AG08395 (cell line): Measurements from ENCODE around the gene PCDHGB5.
"Not testable (repeated sequence)": the region's sequence is repeated elsewhere in the genome, so short reads cannot be mapped to it uniquely, and the experiment has no call there.

Experiments
- DNase-seq: peaks from one replicate; pipeline ENCODE4 v3.0.0; 2012; ENCODE audit warnings: mixed read lengths, low spot score

The PCDHGB5 gene

DNA sequence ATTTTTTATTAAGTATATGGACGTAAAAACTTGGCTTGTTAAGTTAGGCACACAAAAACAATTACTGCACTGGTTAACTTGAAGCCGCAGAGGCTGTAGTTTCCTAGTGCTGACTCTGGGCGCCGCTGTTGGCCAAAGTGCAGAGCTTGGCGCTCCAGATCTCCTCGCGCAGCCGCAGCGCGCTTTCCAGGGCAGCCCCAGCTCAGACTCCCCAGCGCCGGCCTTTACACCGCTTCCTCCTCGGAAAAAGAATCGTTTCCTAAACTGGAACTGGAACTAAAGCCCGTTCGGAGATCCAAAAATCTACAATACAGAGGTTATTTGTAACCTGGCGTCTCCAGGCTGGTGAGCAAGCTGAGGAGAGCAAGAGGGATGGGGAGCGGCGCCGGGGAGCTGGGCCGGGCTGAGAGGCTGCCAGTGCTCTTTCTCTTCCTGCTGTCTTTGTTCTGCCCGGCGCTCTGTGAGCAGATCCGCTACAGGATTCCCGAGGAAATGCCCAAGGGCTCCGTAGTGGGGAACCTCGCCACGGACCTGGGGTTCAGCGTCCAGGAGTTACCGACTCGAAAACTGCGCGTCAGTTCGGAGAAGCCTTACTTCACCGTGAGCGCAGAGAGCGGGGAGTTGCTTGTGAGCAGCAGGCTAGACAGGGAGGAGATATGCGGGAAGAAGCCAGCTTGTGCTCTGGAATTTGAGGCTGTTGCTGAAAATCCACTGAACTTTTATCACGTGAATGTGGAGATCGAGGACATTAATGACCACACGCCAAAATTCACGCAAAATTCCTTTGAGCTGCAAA, at the start of gene PCDHGB5:
PCDHGB5 (plus strand) TSS at position 192 of the 796 bp plus-strand sequence; CDS start at position 373, 181 bp downstream.
- peak; percentile 62 for DNase-seq

DNA sequence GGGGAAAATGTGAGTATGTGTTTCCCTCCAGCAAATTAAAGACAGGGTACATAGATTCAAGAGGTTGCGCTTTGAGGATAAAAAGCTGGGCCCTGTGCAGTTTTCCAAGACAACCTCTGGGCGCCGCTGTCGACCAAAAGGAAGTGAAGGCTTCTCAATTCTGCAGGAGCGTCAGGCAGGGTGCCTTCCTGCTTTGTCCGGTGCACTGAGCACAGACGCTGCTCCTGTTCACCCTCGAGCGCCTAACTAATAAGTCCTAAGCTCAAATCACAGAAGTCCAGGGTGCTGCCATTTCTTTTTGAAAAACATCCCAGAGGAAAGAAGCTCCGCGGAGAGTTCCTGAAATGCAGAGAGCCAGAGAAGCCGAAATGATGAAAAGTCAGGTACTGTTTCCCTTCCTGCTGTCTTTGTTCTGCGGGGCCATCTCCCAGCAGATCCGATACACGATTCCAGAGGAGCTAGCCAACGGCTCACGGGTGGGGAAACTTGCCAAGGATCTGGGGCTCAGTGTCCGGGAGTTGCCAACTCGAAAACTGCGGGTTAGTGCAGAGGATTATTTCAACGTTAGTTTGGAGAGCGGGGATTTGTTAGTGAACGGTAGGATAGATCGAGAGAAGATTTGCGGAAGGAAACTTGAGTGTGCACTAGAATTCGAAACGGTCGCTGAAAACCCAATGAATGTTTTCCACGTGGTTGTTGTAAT, 47.7 kb upstream of the PCDHGB5 start, which contains the start of gene PCDHGB1:
PCDHGB1 (plus strand) TSS at position 183 of the 703 bp plus-strand sequence; CDS start at position 345, 162 bp downstream.
- peak; percentile 66 for DNase-seq

DNA sequence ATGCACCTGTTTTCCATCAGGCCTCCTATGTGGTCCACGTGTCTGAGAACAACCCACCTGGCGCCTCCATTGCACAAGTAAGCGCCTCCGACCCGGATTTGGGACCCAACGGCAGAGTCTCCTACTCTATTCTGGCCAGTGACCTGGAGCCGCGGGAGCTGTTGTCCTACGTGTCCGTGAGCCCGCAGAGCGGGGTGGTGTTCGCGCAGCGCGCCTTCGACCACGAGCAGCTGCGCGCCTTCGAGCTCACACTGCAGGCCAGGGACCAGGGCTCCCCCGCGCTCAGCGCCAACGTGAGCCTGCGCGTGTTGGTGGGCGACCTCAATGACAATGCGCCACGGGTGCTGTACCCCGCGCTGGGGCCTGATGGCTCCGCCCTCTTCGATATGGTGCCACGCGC, 46.2 kb upstream of the PCDHGB5 start:
- no peak for DNase-seq

DNA sequence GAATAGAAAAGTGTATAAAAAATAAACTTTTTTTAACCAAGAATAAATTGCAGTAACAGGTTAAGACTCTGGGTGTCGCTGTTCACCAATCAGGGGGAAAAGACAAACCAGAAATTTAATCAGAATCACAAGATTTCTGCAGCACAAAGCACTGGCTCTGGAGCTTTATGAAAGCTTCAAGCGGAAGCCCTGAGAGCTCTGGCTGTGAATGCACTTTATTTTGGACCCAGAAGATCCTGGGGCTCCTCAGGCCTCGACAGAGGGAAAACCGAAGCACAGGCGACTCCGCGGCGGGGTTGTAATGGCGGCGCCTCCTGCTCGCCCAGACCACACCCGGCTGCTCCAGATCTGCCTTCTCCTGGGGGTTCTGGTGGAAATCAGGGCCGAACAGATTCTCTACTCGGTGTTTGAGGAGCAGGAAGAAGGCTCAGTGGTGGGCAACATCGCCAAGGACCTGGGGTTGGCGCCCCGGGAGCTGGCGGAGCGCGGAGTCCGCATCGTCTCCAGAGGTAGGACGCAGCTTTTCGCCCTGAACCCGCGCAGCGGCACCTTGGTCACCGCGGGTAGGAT, 42.8 kb upstream of the PCDHGB5 start, which contains the start of gene PCDHGA4:
PCDHGA4 (plus strand) TSS at position 122 of the 570 bp plus-strand sequence; CDS start at position 209, 87 bp downstream.
- no peak for DNase-seq

DNA sequence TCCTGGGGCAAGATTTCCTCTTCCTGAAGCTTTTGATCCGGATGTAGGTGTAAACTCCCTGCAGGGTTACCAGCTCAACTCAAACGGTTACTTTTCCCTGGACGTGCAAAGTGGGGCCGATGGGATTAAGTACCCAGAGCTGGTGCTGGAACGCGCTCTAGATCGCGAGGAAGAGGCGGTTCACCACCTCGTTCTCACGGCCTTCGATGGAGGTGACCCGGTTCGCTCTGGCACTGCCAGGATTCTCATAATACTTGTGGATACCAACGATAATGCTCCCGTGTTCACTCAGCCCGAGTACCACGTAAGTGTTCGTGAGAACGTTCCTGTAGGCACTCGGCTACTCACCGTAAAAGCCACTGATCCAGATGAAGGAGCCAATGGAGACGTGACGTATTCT, 42.1 kb upstream of the PCDHGB5 start:
- no peak for DNase-seq

DNA sequence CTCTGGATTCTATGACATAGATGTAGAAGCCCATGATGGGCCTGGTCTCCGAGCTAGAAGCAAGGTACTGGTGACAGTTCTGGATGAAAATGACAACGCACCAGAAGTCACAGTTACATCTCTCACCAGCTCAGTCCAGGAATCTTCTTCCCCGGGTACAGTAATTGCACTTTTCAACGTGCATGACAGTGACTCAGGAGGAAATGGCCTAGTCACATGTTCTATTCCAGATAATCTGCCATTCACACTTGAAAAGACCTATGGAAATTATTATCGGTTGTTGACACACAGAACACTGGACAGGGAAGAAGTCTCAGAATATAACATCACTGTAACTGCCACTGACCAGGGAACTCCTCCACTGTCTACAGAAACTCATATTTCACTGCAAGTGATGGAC, 41.6 kb upstream of the PCDHGB5 start:
- DNase-seq, result no peak

DNA sequence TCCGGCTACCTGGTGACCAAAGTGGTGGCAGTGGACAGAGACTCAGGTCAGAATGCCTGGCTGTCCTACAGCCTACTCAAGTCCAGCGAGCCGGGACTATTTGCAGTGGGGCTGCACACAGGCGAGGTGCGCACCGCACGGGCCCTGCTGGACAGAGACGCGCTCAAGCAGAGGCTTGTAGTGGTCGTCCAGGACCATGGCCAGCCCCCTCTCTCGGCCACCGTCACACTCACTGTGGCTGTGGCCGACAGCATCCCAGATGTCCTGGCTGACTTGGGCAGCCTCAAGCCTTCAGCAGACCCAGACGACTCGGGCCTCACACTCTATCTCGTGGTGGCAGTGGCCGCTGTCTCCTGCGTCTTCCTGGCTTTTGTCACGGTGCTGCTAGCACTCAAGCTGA, 40.8 kb upstream of the PCDHGB5 start:
- DNase-seq, result no peak

DNA sequence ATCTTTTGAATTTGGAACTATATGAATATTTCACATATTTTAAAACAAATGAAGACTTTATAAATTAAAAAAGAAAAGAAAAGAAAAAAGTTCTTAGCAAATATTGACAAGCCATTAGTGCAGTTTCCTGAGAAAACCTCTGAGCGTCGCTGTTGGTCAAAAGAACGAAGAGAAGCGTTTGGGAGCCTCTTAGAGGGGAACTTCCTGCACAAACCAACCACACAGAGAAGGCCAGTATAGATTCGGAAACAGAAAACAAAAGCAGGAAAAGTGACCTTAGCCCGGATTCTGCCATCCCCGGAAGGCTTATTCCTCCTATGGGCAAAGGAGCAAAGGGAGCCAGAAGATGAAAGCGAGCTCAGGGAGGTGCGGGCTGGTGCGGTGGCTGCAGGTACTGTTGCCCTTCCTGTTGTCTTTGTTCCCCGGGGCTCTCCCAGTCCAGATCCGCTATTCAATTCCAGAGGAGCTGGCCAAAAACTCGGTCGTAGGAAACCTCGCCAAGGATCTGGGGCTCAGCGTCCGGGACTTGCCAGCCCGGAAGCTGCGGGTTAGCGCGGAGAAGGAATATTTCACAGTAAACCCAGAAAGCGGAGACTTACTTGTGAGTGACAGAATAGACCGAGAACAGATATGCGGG, 37.8 kb upstream of the PCDHGB5 start, which contains the start of gene PCDHGB2:
PCDHGB2 (plus strand) TSS at position 205 of the 637 bp plus-strand sequence; CDS start at position 347, 142 bp downstream.
- peak; percentile 58 for DNase-seq

DNA sequence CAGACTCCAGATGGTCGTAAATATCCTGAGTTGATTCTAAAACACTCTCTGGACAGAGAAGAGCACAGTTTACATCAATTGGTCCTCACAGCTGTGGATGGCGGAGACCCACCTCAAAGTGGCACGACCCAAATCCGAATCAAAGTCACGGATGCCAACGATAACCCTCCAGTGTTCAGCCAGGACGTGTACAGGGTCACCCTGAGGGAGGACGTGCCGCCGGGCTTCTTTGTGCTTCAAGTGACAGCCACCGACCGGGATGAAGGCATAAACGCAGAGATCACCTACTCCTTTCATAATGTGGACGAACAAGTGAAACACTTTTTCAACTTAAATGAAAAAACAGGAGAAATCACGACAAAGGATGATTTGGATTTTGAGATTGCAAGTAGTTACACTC, 37.1 kb upstream of the PCDHGB5 start:
- DNase-seq, result no peak

DNA sequence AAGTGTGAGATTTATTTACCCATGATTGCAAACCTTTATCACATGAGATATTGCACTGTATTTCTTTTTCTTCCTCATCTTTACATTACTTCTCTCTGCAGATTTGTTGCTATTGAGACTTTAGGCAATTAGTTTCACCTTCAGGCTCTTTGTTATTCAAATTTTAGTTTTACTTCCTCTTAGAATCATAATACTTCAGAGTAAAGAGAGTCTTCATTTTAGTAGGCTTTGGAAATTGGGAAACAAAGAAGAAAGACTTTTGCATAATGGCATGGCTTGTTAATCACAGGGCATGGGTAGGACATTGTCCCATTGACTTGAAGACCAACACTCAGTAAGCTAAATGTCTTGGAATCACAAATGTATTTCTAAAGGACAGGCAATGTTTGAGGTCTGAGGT, 35.0 kb upstream of the PCDHGB5 start:
- DNase-seq, result no peak

DNA sequence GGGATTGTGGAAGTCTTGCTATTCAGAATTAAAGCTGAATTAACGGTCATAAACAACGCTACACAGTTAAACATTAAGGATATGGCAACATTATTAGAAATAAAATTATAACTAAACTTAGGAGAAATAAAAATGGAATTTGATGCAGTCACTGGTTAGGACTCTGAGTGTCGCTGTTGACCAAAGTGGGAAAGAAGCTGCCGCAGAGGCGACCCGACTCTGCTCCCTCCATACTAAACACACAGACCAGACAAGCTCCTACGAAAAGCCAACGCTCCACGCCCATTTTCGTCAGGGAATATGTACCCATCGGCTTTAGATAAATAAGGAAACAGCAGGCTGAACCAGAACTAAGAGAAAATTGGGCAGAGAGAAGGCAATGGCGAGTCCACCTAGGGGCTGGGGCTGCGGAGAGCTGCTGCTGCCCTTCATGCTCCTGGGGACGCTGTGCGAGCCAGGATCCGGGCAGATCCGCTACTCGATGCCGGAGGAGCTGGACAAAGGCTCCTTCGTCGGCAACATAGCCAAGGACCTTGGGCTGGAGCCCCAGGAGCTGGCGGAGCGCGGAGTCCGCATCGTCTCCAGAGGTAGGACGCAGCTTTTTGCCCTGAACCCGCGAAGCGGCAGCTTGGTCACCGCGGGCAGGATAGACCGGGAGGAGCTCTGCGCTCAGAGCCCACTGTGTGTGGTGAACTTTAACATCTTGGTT, 33.6 kb upstream of the PCDHGB5 start, which contains the start of gene PCDHGA5:
PCDHGA5 (plus strand) TSS at position 211 of the 709 bp plus-strand sequence; CDS start at position 380, 169 bp downstream.
- DNase-seq, result peak; percentile 44

DNA sequence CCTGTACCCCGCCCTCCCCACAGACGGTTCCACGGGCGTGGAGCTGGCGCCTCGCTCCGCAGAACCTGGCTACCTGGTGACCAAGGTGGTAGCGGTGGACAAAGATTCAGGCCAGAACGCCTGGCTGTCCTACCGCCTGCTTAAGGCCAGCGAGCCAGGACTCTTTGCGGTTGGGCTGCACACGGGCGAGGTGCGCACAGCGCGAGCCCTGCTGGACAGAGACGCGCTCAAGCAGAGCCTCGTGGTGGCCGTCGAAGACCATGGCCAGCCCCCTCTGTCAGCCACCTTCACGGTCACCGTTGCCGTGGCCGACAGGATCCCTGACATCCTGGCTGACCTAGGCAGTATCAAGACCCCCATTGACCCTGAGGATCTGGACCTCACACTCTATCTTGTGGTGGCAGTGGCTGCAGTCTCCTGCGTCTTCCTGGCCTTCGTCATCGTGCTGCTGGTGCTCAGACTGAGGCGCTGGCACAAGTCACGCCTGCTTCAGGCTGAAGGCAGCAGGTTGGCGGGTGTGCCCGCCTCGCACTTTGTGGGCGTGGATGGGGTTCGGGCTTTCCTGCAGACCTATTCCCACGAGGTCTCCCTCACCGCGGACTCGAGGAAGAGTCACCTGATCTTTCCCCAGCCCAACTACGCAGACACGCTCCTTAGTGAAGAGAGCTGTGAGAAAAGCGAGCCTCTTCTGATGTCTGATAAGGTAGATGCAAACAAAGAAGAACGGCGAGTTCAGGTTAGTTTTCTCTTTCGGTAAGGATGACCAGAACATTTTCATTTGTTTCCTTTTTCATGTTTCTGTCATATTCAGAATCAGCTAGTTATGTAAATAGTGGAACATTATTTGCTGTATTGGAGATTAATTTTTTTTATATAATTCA, 31.5 kb upstream of the PCDHGB5 start:
- no peak for DNase-seq

DNA sequence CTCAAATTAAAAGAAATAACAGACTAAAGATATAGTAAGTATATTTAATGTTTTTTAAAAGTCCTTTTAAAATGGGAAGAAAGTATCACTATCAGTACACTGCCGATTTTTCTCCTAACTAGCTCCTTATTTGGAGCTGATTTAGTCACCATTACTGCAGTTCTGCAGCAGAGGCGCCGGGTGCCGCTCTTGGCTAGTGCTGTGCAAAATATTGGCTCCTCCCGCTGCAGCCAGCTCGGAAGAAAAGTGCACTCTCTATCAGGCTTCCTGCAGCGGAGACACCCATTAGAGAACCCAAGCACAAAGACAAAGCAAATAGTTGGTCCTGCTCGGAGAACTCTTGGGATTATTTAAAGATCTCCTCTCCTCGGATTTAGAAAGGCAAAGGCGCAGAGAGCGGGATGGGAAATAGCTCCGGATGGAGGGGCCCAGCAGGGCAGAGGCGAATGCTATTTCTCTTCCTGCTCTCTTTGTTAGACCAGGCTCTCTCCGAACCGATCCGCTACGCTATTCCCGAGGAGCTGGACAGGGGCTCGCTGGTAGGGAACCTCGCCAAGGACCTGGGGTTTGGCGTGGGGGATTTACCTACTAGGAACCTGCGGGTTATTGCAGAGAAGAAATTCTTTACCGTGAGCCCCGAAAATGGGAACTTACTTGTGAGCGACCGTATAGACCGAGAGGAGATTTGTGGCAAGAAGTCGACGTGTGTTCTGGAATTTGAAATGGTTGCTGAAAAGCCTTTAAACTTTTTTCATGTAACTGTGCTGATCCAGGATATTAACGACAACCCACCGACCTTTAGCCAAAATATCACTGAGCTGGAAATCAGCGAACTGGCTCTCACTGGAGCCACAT, 27.5 kb upstream of the PCDHGB5 start, which contains the start of gene PCDHGB3:
PCDHGB3 (plus strand) TSS at position 249 of the 855 bp plus-strand sequence; CDS start at position 402, 153 bp downstream.
- DNase-seq, result peak; percentile 69

DNA sequence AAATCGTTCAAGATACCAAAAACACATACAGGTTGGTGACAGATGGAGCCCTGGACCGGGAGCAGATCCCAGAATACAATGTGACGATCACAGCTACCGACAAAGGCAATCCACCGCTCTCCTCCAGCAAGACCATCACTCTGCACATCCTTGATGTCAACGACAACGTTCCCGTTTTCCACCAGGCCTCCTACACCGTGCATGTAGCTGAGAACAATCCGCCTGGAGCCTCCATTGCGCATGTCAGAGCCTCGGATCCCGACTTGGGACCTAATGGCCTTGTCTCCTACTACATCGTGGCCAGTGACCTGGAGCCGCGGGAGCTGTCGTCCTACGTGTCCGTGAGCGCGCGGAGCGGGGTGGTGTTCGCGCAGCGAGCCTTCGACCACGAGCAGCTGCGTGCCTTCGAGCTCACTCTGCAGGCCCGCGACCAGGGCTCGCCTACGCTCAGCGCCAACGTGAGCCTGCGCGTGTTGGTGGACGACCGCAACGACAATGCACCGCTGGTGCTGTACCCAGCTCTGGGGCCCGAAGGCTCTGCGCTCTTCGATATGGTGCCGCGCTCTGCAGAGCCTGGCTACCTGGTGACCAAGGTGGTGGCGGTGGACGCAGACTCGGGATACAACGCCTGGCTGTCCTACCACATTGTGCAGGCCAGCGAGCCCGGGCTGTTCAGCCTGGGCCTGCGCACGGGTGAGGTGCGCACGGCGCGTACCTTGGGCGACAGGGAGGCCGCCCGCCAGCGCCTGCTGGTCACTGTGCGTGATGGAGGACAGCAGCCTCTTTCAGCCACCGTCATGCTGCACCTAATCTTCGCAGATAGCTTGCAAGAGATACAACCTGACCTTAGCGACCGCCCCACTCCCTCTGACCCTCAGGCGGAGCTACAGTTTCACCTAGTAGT, 25.9 kb upstream of the PCDHGB5 start:
- no peak for DNase-seq

DNA sequence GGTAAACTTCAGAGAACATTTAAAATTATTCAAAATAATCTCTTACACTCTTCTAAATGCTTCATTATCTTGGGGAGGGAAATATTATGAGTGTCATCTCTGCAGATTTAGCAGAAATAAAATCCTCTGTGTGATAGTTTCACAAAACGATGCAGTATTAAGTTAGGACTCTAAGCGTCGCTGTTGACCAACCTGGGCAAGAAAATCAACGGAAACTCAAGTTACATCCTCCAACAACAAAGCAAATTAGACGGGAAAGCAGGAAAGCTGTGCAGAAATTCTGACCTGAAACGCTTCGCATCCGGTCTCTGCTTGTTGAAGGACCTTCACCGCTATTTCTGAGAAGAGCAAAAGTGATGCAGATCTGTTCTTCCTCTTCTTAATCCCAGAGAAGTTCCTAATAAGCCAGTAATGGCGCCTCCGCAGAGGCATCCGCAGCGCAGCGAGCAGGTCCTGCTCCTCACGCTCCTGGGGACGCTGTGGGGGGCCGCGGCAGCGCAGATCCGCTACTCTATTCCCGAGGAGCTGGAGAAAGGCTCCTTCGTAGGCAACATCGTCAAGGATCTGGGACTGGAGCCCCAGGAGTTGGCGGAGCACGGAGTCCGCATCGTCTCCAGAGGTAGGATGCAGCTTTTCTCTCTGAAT, 24.0 kb upstream of the PCDHGB5 start, which contains the start of gene PCDHGA6:
PCDHGA6 (plus strand) TSS at position 219 of the 645 bp plus-strand sequence; CDS start at position 412, 193 bp downstream.
- DNase-seq, result no peak

DNA sequence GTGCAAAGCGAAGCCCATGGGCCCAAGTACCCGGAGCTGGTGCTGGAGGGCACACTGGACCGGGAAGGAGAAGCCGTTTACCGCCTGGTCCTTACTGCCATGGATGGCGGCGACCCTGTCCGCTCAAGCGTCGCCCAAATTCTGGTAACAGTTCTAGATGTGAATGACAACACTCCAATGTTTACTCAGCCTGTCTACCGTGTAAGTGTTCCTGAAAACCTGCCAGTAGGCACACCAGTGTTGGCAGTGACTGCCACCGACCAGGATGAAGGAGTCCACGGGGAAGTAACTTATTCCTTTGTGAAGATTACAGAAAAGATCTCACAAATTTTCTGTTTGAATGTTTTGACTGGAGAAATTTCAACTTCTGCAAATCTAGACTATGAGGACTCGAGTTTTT, 23.1 kb upstream of the PCDHGB5 start:
- DNase-seq, result no peak

DNA sequence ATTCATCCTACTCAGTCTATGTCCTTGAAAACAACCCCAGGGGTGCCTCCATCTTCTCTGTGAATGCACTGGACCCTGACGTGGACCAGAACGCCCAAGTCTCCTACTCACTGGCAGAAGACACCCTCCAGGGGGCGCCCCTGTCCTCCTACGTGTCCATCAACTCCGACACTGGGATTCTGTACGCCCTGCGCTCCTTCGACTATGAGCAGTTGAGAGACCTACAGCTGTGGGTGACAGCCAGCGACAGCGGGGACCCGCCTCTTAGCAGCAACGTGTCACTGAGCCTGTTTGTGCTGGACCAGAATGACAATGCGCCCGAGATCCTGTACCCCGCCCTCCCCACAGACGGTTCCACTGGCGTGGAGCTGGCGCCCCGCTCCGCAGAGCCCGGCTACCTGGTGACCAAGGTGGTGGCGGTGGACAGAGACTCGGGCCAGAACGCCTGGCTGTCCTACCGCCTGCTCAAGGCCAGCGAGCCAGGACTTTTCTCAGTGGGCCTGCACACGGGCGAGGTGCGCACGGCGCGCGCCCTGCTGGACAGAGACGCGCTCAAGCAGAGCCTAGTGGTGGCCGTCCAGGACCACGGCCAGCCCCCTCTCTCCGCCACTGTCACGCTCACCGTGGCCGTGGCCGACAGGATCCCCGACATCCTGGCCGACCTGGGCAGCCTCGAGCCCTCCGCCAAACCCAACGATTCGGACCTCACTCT, 22.1 kb upstream of the PCDHGB5 start:
- not testable (repeated sequence) for DNase-seq
